ENCODE results near the gene BMP6. TPM values are rescaled to one million over a fixed set of nuclear protein-coding genes. Genes with fewer than 3 reads are reported as not detected.

BMP6 gene
- total and polyA plus RNA-seq, 2 experiments from 2014 or later = 1.3 to 10.3 TPM

- no peak overlapping the region for H3K27ac ChIP-seq
- no peak overlapping the region for H2AFZ ChIP-seq
- no peaks in the 10 kb centered on the region for H4K20me1 ChIP-seq (ENCODE audit: insufficient read depth)
- no peak overlapping the region for H3K4me3 ChIP-seq
- WGBS, 2 experiments (ENCODE audit: low coverage in 1 of 2, low lambda C conversion rate in 2 of 2, missing lambda C conversion rate in 2 of 2) = 74 to 75% methylated on average over 6 of the region's 6 CpGs
- TF ChIP-seq EZH2 (IDR thresholded peaks at IDR 0.05; ENCODE audit: insufficient read depth, poor library complexity, severe bottlenecking) = no peak
- TF ChIP-seq EZH2phosphoT487 (IDR thresholded peaks at IDR 0.05; ENCODE audit: insufficient read depth, low read depth) = no peak
- DNase-seq = no peak
- no peak overlapping the region for H3K4me2 ChIP-seq (ENCODE audit: unreplicated experiment)
- no peaks in the 10 kb centered on the region for H3K79me2 ChIP-seq (ENCODE audit: insufficient read depth)
- no peaks in the 10 kb centered on the region for H3K27me3 ChIP-seq (replicated peaks; ENCODE audit: insufficient read depth)
- 0 out of 2 replicates have a peak, but pooled peaks cover 5% of the 10 kb centered on the region for H3F3A ChIP-seq (ENCODE audit: insufficient read depth)
- H3K9ac ChIP-seq = no peak overlapping the region
- no peaks in the 10 kb centered on the region for H3K36me3 ChIP-seq (ENCODE audit: low read depth)
- H3K9me2 ChIP-seq (ENCODE audit: insufficient read depth) = no peaks in the 10 kb centered on the region
- in situ Hi-C loops (cut with MboI) = no loop called here
- H3K4me1 ChIP-seq (ENCODE audit: insufficient read depth) = peaks cover 9% of the 10 kb centered on the region; the same call in 1 of the 2 replicates
- H3K9me3 ChIP-seq (ENCODE audit: low read depth) = no peaks in the 10 kb centered on the region
These were observed 6.5 kb upstream of the BMP6 start for GRCh38 chr6:7719364-7719850.

GRCh38 chr6:7720346-7720745 is 5.6 kb upstream of the BMP6 start:
- Histone ChIP-seq H3K9ac (no peak overlapping the region), H3K9me2 (ENCODE audit: insufficient read depth) (no peaks in the 10 kb centered on the region), H3K36me3 (ENCODE audit: low read depth) (no peaks in the 10 kb centered on the region), H3K9me3 (ENCODE audit: low read depth) (no peaks in the 10 kb centered on the region), H3K27me3 (replicated peaks; ENCODE audit: insufficient read depth) (no peaks in the 10 kb centered on the region), H2AFZ (no peak overlapping the region), H3K4me3 (no peak overlapping the region), H3K4me1 (ENCODE audit: insufficient read depth) (peaks cover 9% of the 10 kb centered on the region; the same call in 1 of the 2 replicates), H3K79me2 (ENCODE audit: insufficient read depth) (no peaks in the 10 kb centered on the region), H3K27ac (no peak overlapping the region), H3K4me2 (ENCODE audit: unreplicated experiment) (no peak overlapping the region), H3F3A (ENCODE audit: insufficient read depth) (0 out of 2 replicates have a peak, but pooled peaks cover 5% of the 10 kb centered on the region), H4K20me1 (ENCODE audit: insufficient read depth) (no peaks in the 10 kb centered on the region)
- in situ Hi-C loops (cut with MboI) = loop anchor here (10.0 kb wide), 2 partner anchors 174 to 284 kb away; no protein-coding TSS in a partner anchor
- WGBS, 2 experiments (ENCODE audit: low coverage in 1 of 2, low lambda C conversion rate in 2 of 2, missing lambda C conversion rate in 2 of 2) = 93 to 100% methylated on average over 2 of the region's 2 CpGs
- TF ChIP-seq EZH2phosphoT487 (IDR thresholded peaks at IDR 0.05; ENCODE audit: insufficient read depth, low read depth) (no peak), EZH2 (IDR thresholded peaks at IDR 0.05; ENCODE audit: insufficient read depth, poor library complexity, severe bottlenecking) (no peak)
- DNase-seq = no peak

GRCh38 chr6:7721649-7722048 is 4.2 kb upstream of the BMP6 start:
- WGBS, 2 experiments (ENCODE audit: low coverage in 1 of 2, low lambda C conversion rate in 2 of 2, missing lambda C conversion rate in 2 of 2) = 10 to 13% methylated on average over 3 of the region's 3 CpGs
- TF ChIP-seq EZH2phosphoT487 (IDR thresholded peaks at IDR 0.05; ENCODE audit: insufficient read depth, low read depth) (no peak), EZH2 (IDR thresholded peaks at IDR 0.05; ENCODE audit: insufficient read depth, poor library complexity, severe bottlenecking) (no peak)
- no peaks in the 10 kb centered on the region for H3K27me3 ChIP-seq (replicated peaks; ENCODE audit: insufficient read depth)

GRCh38 chr6:7723041-7723447 is 2.9 kb upstream of the BMP6 start:
- 1 to 2% methylated on average over 10 of the region's 10 CpGs for WGBS, 2 experiments (ENCODE audit: low coverage in 1 of 2, low lambda C conversion rate in 2 of 2, missing lambda C conversion rate in 2 of 2)
- 0 out of 2 replicates have a peak, but pooled peaks cover 5% of the 10 kb centered on the region for H3F3A ChIP-seq (ENCODE audit: insufficient read depth)
- no peaks in the 10 kb centered on the region for H3K9me3 ChIP-seq (ENCODE audit: low read depth)
- H3K4me1 ChIP-seq (ENCODE audit: insufficient read depth) = peaks cover 9% of the 10 kb centered on the region; the same call in 1 of the 2 replicates
- in situ Hi-C loops (cut with MboI) = loop anchor here (10.0 kb wide), 2 partner anchors 172 to 282 kb away; no protein-coding TSS in a partner anchor
- no peaks in the 10 kb centered on the region for H3K9me2 ChIP-seq (ENCODE audit: insufficient read depth)
- H3K4me2 ChIP-seq (ENCODE audit: unreplicated experiment) = peak overlapping the region; percentile 39
- no peaks in the 10 kb centered on the region for H3K27me3 ChIP-seq (replicated peaks; ENCODE audit: insufficient read depth)
- H2AFZ ChIP-seq = peak overlapping the region; percentile 64
- no peaks in the 10 kb centered on the region for H4K20me1 ChIP-seq (ENCODE audit: insufficient read depth)
- DNase-seq = peak; percentile 85
- TF ChIP-seq EZH2 (IDR thresholded peaks at IDR 0.05; ENCODE audit: insufficient read depth, poor library complexity, severe bottlenecking) (no peak), EZH2phosphoT487 (IDR thresholded peaks at IDR 0.05; ENCODE audit: insufficient read depth, low read depth) (no peak)
- no peak overlapping the region for H3K4me3 ChIP-seq
- H3K9ac ChIP-seq = no peak overlapping the region
- H3K79me2 ChIP-seq (ENCODE audit: insufficient read depth) = no peaks in the 10 kb centered on the region
- no peak overlapping the region for H3K27ac ChIP-seq
- no peaks in the 10 kb centered on the region for H3K36me3 ChIP-seq (ENCODE audit: low read depth)

More at GRCh38 chr6:7721649-7722048, 4.2 kb upstream of the BMP6 start:
- H3K9me3 ChIP-seq (ENCODE audit: low read depth) = no peaks in the 10 kb centered on the region
- H3K4me3 ChIP-seq = no peak overlapping the region
- no peak overlapping the region for H2AFZ ChIP-seq
- H3K4me2 ChIP-seq (ENCODE audit: unreplicated experiment) = no peak overlapping the region
- peaks cover 9% of the 10 kb centered on the region; the same call in 1 of the 2 replicates for H3K4me1 ChIP-seq (ENCODE audit: insufficient read depth)
- no peaks in the 10 kb centered on the region for H3K9me2 ChIP-seq (ENCODE audit: insufficient read depth)
- H4K20me1 ChIP-seq (ENCODE audit: insufficient read depth) = no peaks in the 10 kb centered on the region
- no peaks in the 10 kb centered on the region for H3K36me3 ChIP-seq (ENCODE audit: low read depth)
- no peak overlapping the region for H3K27ac ChIP-seq
- H3K9ac ChIP-seq = no peak overlapping the region
- DNase-seq = peak; percentile 65
- H3K79me2 ChIP-seq (ENCODE audit: insufficient read depth) = no peaks in the 10 kb centered on the region
- in situ Hi-C loops (cut with MboI) = loop anchor here (10.0 kb wide), 2 partner anchors 173 to 283 kb away; no protein-coding TSS in a partner anchor
- H3F3A ChIP-seq (ENCODE audit: insufficient read depth) = 0 out of 2 replicates have a peak, but pooled peaks cover 5% of the 10 kb centered on the region
